B cell (primary cell): ENCODE measurements around the gene PTPN20. TPM values are rescaled to one million over a fixed set of nuclear protein-coding genes. Genes with fewer than 3 reads are reported as not detected.

ENCODE experiments used
- ATAC-seq: fragments of 200-7000 bp; cut with Tn5 transposase; one replicate; pipeline ENCODE4 v1.10.0; 2021; ENCODE audit warnings: low read depth, mild to moderate bottlenecking, moderate number of reproducible peaks, moderate library complexity
- CTCF ChIA-PET: fragments of 350-600 bp; sonication (Branson Sonifier 250); formaldehyde crosslinking; loops from one replicate; lab custom pipeline; 2021; ENCODE audit warnings: antibody characterized with exemption, inconsistent platforms; lab: Charles Lee
- POLR2A ChIA-PET: fragments of 350-600 bp; sonication (Branson Sonifier 250); formaldehyde crosslinking; loops from one replicate; lab custom pipeline; 2021; ENCODE audit warnings: antibody characterized with exemption; lab: Charles Lee
- DNase-seq: peaks from one replicate; pipeline ENCODE4 v3.0.0; 2013
- H2AFZ ChIP-seq: 2 replicates; pipeline ENCODE4 v1.6.1; 2012; ENCODE audit warnings: mild to moderate bottlenecking, low read depth, low read length; ENCODE audit not compliant: insufficient read depth, poor library complexity, severe bottlenecking
- H3K27ac ChIP-seq, 2 donors: 1 replicate in 1 of 2; 2 replicates in 1 of 2; pipeline ENCODE4 v1.5.1; 2012 to 2013; ENCODE audit warnings: low read length in 2 of 2, mild to moderate bottlenecking in 2 of 2, moderate library complexity in 1 of 2
- H3K27me3 ChIP-seq, 4 experiments: fragments of 200-600 bp in 1 of 4; sonication (generic) in 1 of 4; replicated peaks in 1 of 4; 1 replicate in 2 of 4; 2 replicates in 2 of 4; pipeline versions ENCODE4 v1.6.1 to v1.7.0; 2013 to 2016; ENCODE audit warnings: low read length in 3 of 4, mild to moderate bottlenecking in 2 of 4, mixed read lengths in 1 of 4, moderate library complexity in 1 of 4; ENCODE audit not compliant: insufficient read depth in 4 of 4, control insufficient read depth in 3 of 4; ENCODE audit errors: control extremely low read depth in 1 of 4
- H3K36me3 ChIP-seq, 2 experiments: replicated peaks in 1 of 2; 1 replicate in 1 of 2; 2 replicates in 1 of 2; pipeline versions ENCODE4 v1.6.1 to v1.7.1; 2013; ENCODE audit warnings: low read length in 1 of 2; ENCODE audit not compliant: insufficient read depth in 2 of 2, control insufficient read depth in 1 of 2; ENCODE audit errors: control extremely low read depth in 1 of 2, extremely low read depth in 1 of 2
- H3K4me1 ChIP-seq, 2 donors: fragments of 200-600 bp in 1 of 2; sonication (generic) in 1 of 2; 1 replicate in 1 of 2; 2 replicates in 1 of 2; pipeline versions ENCODE4 v1.5.1 to v1.6.1; 2013 to 2017; ENCODE audit warnings: low read length in 2 of 2; ENCODE audit not compliant: control insufficient read depth in 2 of 2, insufficient read depth in 2 of 2
- H3K4me2 ChIP-seq: replicated peaks from 2 replicates; pipeline ENCODE3; 2012; ENCODE audit warnings: mild to moderate bottlenecking, low read depth, low read length; ENCODE audit not compliant: poor library complexity, severe bottlenecking
- H3K4me3 ChIP-seq, 5 experiments: fragments of 200-600 bp in 1 of 5; sonication (generic) in 1 of 5; 1 replicate in 3 of 5; 2 replicates in 2 of 5; pipeline versions ENCODE4 v1.5.1 to v1.7.0; 2011 to 2016; ENCODE audit warnings: low read length in 4 of 5, mild to moderate bottlenecking in 4 of 5, low read depth in 2 of 5, control low read depth in 1 of 5, moderate library complexity in 1 of 5; ENCODE audit not compliant: insufficient read depth in 1 of 5; ENCODE audit errors: control extremely low read depth in 1 of 5, extremely low read depth in 1 of 5
- H3K79me2 ChIP-seq: fragments of 200-600 bp; sonication (generic); one replicate; pipeline ENCODE4 v1.6.0; 2016; ENCODE audit warnings: low read length; ENCODE audit not compliant: control insufficient read depth, insufficient read depth
- H3K9ac ChIP-seq: fragments of 200-600 bp; sonication (generic); 2 replicates; pipeline ENCODE4 v1.6.1; 2017; ENCODE audit warnings: mild to moderate bottlenecking, low read length, moderate library complexity
- H3K9me3 ChIP-seq, 3 donors: one replicate each; pipeline versions ENCODE4 v1.6.1 to v1.7.1; 2013; ENCODE audit warnings: low read length in 2 of 3; ENCODE audit not compliant: control insufficient read depth in 2 of 3, insufficient read depth in 1 of 3; ENCODE audit errors: control extremely low read depth in 1 of 3
- H4K20me1 ChIP-seq: 2 replicates; pipeline ENCODE4 v1.6.0; 2012; ENCODE audit warnings: mild to moderate bottlenecking, low read length; ENCODE audit not compliant: insufficient read depth, control insufficient read depth, poor library complexity, severe bottlenecking
- H3K27ac Mint-ChIP-seq: one replicate; pipeline ENCODE4 v1.8.0; 2021; ENCODE audit warnings: mixed read lengths
- H3K27me3 Mint-ChIP-seq: one replicate; pipeline ENCODE4 v1.8.0; 2021; ENCODE audit warnings: mixed read lengths
- H3K4me1 Mint-ChIP-seq: one replicate; pipeline ENCODE4 v1.8.0; 2021; ENCODE audit warnings: mixed read lengths
- H3K4me3 Mint-ChIP-seq: one replicate; pipeline ENCODE4 v1.8.0; 2021; ENCODE audit warnings: mixed read lengths
- H3K9me3 Mint-ChIP-seq: one replicate; pipeline ENCODE4 v1.8.0; 2022; ENCODE audit warnings: mixed read lengths; ENCODE audit not compliant: insufficient read depth
- CTCF ChIP-seq: fragments of 200-600 bp; IDR thresholded peaks from one replicate; pipeline ENCODE4 v1.8.0; 2022; ENCODE audit warnings: antibody characterized with exemption, mild to moderate bottlenecking
- EZH2 ChIP-seq: IDR thresholded peaks from 2 replicates; pipeline ENCODE4 v1.6.1; 2012; ENCODE audit warnings: borderline replicate concordance, low read depth, mild to moderate bottlenecking, moderate library complexity, low read length; ENCODE audit not compliant: insufficient read depth, poor library complexity, severe bottlenecking
- WGBS: methylation state at CpG from one replicate; pipeline ENCODE4 v1.1.5; 2013; ENCODE audit warnings: missing lambda C conversion rate; ENCODE audit not compliant: insufficient coverage; 5-methylcytosine and 5-hydroxymethylcytosine counted together
- intact Hi-C: fragments of 100-400 bp; cut with micrococcal nuclease; formaldehyde crosslinking; loops from one replicate; pipeline ENCODE4 v1.10.0; 2022
- polyA plus RNA-seq: library from polyadenylated mRNA; depleted of rRNA; stranded (reverse); fragments of >200 nt; gene quantifications from 2 replicates; pipeline ENCODE4 v1.2.3, GENCODE V29; 2012
- total RNA-seq, 2 donors: library from RNA; stranded (reverse); fragments of 120-200 nt in 1 of 2; gene quantifications; 1 replicate in 1 of 2; 2 replicates in 1 of 2; pipeline versions ENCODE4 v1.2.3 to v1.2.4, GENCODE V29; 2013 to 2022

The PTPN20 gene
- total and polyA plus RNA-seq, 2 donors (not counting 1 experiment from before 2014, with no cell fraction given), result 0.24 to 4.2 TPM

GRCh38 chr10:47023237-47024045 is 112.2 kb downstream of the PTPN20 start:
- no peak for TF ChIP-seq EZH2
- H3K9ac ChIP-seq, result no peak overlapping the region
- H3K27ac ChIP-seq, result no peak overlapping the region
- no peak overlapping the region for H3K4me2 ChIP-seq
- POLR2A ChIA-PET, result no interaction called here
- 71% methylated on average over 17 of the region's 17 CpGs for WGBS
- ATAC-seq (no peak), DNase-seq (no peak)
- no peaks in the 10 kb centered on the region for H3K4me1 Mint-ChIP-seq
- CTCF ChIA-PET, result interaction anchor here (0.9 to 2.9 kb wide), 8 partner anchors 10 to 1256 kb away, joined by 3 to 83 read pairs (median 5); no protein-coding TSS in a partner anchor
- no peak overlapping the region for H3K4me3 ChIP-seq
- H3K4me3 Mint-ChIP-seq, result no peak overlapping the region
- H2AFZ ChIP-seq, result no peak overlapping the region
- H3K9me3 ChIP-seq, result no peaks in the 10 kb centered on the region
- no peak overlapping the region for H3K27ac Mint-ChIP-seq
- H3K36me3 ChIP-seq, result no peaks in the 10 kb centered on the region
- H4K20me1 ChIP-seq, result no peaks in the 10 kb centered on the region
- H3K27me3 Mint-ChIP-seq, result peaks cover 5% of the 10 kb centered on the region
- H3K4me1 ChIP-seq, result no peaks in the 10 kb centered on the region
- no peaks in the 10 kb centered on the region for H3K79me2 ChIP-seq
- H3K27me3 ChIP-seq, result no peaks in the 10 kb centered on the region
- intact Hi-C loops, result loop anchor here (1.0 kb wide), 1 partner anchor 289 kb away; no protein-coding TSS in a partner anchor
- H3K9me3 Mint-ChIP-seq, result no peaks in the 10 kb centered on the region

- Histone ChIP-seq H3K79me2 (no peaks in the 10 kb centered on the region), H3K36me3 (no peaks in the 10 kb centered on the region), H3K4me2 (no peak overlapping the region), H3K4me3 (no peak overlapping the region), H3K9me3 (no peaks in the 10 kb centered on the region), H3K27ac (no peak overlapping the region), H3K9ac (no peak overlapping the region), H2AFZ (no peak overlapping the region), H4K20me1 (no peaks in the 10 kb centered on the region), H3K4me1 (no peaks in the 10 kb centered on the region), H3K27me3 (no peaks in the 10 kb centered on the region)
- no peak overlapping the region for H3K27ac Mint-ChIP-seq
- no peaks in the 10 kb centered on the region for H3K4me1 Mint-ChIP-seq
- WGBS, result no CpG with 5 or more reads among the region's 1 CpG
- H3K27me3 Mint-ChIP-seq, result peaks cover 5% of the 10 kb centered on the region
- no peaks in the 10 kb centered on the region for H3K9me3 Mint-ChIP-seq
- ATAC-seq (no peak), DNase-seq (no peak)
- H3K4me3 Mint-ChIP-seq, result no peak overlapping the region
- POLR2A ChIA-PET, result no interaction called here
- TF ChIP-seq CTCF, result no peak
- no peak for TF ChIP-seq EZH2
- CTCF ChIA-PET, result interaction anchor here (0.8 to 2.9 kb wide), 14 partner anchors 10 to 1255 kb away, joined by 3 to 83 read pairs (median 4); no protein-coding TSS in a partner anchor
- intact Hi-C loops, result loop anchor here (1.0 kb wide), 1 partner anchor 288 kb away; no protein-coding TSS in a partner anchor
Measured at GRCh38 chr10:47024046-47024322, 112.8 kb downstream of the PTPN20 start.
